Measurements from ENCODE around the gene METTL16.
A peak's percentile ranks its signal among the peaks of the same experiment; 100 is the strongest.

The METTL16 gene

GRCh38 chr17:2435181-2435741 is 76.4 kb downstream of the METTL16 start:
- Histone ChIP-seq H3K4me3 (ENCODE audit: low read depth, low read length, poor library complexity, severe bottlenecking) (peak overlapping the region; percentile 13), H2AFZ (ENCODE audit: low read length) (no peak overlapping the region), H3K9ac (ENCODE audit: low read length) (peak overlapping the region; percentile 45), H3K4me1 (ENCODE audit: insufficient read depth, low read length, severe bottlenecking) (peaks cover 27% of the 10 kb centered on the region), H3K4me2 (ENCODE audit: low read length) (peak overlapping the region; percentile 45), H4K20me1 (ENCODE audit: insufficient read depth, low read length) (no peaks in the 10 kb centered on the region), H3K9me3 (ENCODE audit: low read length) (no peaks in the 10 kb centered on the region), H3K27me3 (ENCODE audit: insufficient read depth, low read length) (no peaks in the 10 kb centered on the region), H3K27ac (ENCODE audit: low read depth, low read length, poor library complexity, severe bottlenecking) (peak overlapping the region; percentile 94), H3F3A (ENCODE audit: insufficient read depth, low read length) (no peaks in the 10 kb centered on the region; the same call in 1 of the 2 replicates), H3K9me2 (ENCODE audit: low read depth, low read length) (no peaks in the 10 kb centered on the region), H3K36me3 (ENCODE audit: insufficient read depth, low read length) (peaks cover 61% of the 10 kb centered on the region; the same call in 1 of the 2 replicates), H3K79me2 (ENCODE audit: insufficient read depth, low read length) (no peaks in the 10 kb centered on the region)
- TF ChIP-seq EZH2 (IDR thresholded peaks at IDR 0.05; ENCODE audit: borderline replicate concordance, low read length) (no peak), CTCF (IDR thresholded peaks at IDR 0.05; ENCODE audit: low read length) (no peak)

GRCh38 chr17:2433696-2434095 is 78.0 kb downstream of the METTL16 start:
- no peak overlapping the region for H2AFZ ChIP-seq (ENCODE audit: low read length)
- H3K4me1 ChIP-seq (ENCODE audit: insufficient read depth, low read length, severe bottlenecking): peaks cover 27% of the 10 kb centered on the region
- H3K9me3 ChIP-seq (ENCODE audit: low read length): no peaks in the 10 kb centered on the region
- no peak overlapping the region for H3K4me2 ChIP-seq (ENCODE audit: low read length)
- no peak overlapping the region for H3K9ac ChIP-seq (ENCODE audit: low read length)
- no peaks in the 10 kb centered on the region for H3K27me3 ChIP-seq (ENCODE audit: insufficient read depth, low read length)
- no peaks in the 10 kb centered on the region for H3K9me2 ChIP-seq (ENCODE audit: low read depth, low read length)
- H3K36me3 ChIP-seq (ENCODE audit: insufficient read depth, low read length): peaks cover 47% of the 10 kb centered on the region; the same call in 1 of the 2 replicates
- no peaks in the 10 kb centered on the region for H3K79me2 ChIP-seq (ENCODE audit: insufficient read depth, low read length)
- no peak for TF ChIP-seq CTCF (IDR thresholded peaks at IDR 0.05; ENCODE audit: low read length)
- TF ChIP-seq EZH2 (IDR thresholded peaks at IDR 0.05; ENCODE audit: borderline replicate concordance, low read length): no peak
- no peaks in the 10 kb centered on the region for H4K20me1 ChIP-seq (ENCODE audit: insufficient read depth, low read length)
- no peak overlapping the region for H3K27ac ChIP-seq (ENCODE audit: low read depth, low read length, poor library complexity, severe bottlenecking)
- H3F3A ChIP-seq (ENCODE audit: insufficient read depth, low read length): no peaks in the 10 kb centered on the region; the same call in 1 of the 2 replicates
- no peak overlapping the region for H3K4me3 ChIP-seq (ENCODE audit: low read depth, low read length, poor library complexity, severe bottlenecking)

- Histone ChIP-seq H3K36me3 (ENCODE audit: insufficient read depth, low read length) (peaks cover 15% of the 10 kb centered on the region; the same call in 1 of the 2 replicates), H4K20me1 (ENCODE audit: insufficient read depth, low read length) (no peaks in the 10 kb centered on the region), H3F3A (ENCODE audit: insufficient read depth, low read length) (no peaks in the 10 kb centered on the region), H3K9me3 (ENCODE audit: low read length) (no peaks in the 10 kb centered on the region), H3K4me2 (ENCODE audit: low read length) (no peak overlapping the region), H3K9me2 (ENCODE audit: low read depth, low read length) (no peaks in the 10 kb centered on the region), H3K4me1 (ENCODE audit: insufficient read depth, low read length, severe bottlenecking) (no peaks in the 10 kb centered on the region), H3K4me3 (ENCODE audit: low read depth, low read length, poor library complexity, severe bottlenecking) (no peak overlapping the region), H2AFZ (ENCODE audit: low read length) (no peak overlapping the region), H3K27me3 (ENCODE audit: insufficient read depth, low read length) (no peaks in the 10 kb centered on the region), H3K79me2 (ENCODE audit: insufficient read depth, low read length) (no peaks in the 10 kb centered on the region), H3K9ac (ENCODE audit: low read length) (no peak overlapping the region), H3K27ac (ENCODE audit: low read depth, low read length, poor library complexity, severe bottlenecking) (no peak overlapping the region)
- TF ChIP-seq EZH2 (IDR thresholded peaks at IDR 0.05; ENCODE audit: borderline replicate concordance, low read length): no peak
- TF ChIP-seq CTCF (IDR thresholded peaks at IDR 0.05; ENCODE audit: low read length): no peak
Observed at GRCh38 chr17:2427910-2428309, 83.8 kb downstream of the METTL16 start.

Measured in OCI-LY1 (cell line).